Neural cell (in vitro differentiated cells): ENCODE results near the gene PLEKHG5. TPM values are rescaled to one million over a fixed set of nuclear protein-coding genes. Genes with fewer than 3 reads are reported as not detected.
A peak's percentile ranks its signal among the peaks of the same experiment; 100 is the strongest.

Source experiments
- H2AFZ ChIP-seq: fragments of 200-600, 300-800 bp; sonication (generic), shearing (Covaris generic); 2 replicates; pipeline ENCODE4 v1.6.0; 2014; ENCODE audit warnings: low read depth, mild to moderate bottlenecking, antibody characterized with exemption, low read length, moderate library complexity
- H3F3A ChIP-seq: fragments of 200-600 bp; shearing (Covaris generic); 2 replicates; pipeline ENCODE4 v1.6.1; 2016; ENCODE audit warnings: mild to moderate bottlenecking, moderate library complexity, mixed read lengths, antibody characterized with exemption, low read length; ENCODE audit not compliant: insufficient read depth, poor library complexity, severe bottlenecking
- H3K27ac ChIP-seq: fragments of 200-600, 300-800 bp; sonication (generic), shearing (Covaris generic); 2 replicates; pipeline ENCODE4 v1.5.1; 2014; ENCODE audit warnings: mild to moderate bottlenecking, low read length, moderate library complexity
- H3K27me3 ChIP-seq: fragments of 300-800, 200-600 bp; sonication (generic), shearing (Covaris generic); 2 replicates; pipeline ENCODE4 v1.6.0; 2014; ENCODE audit warnings: mild to moderate bottlenecking, low read depth, low read length, moderate library complexity; ENCODE audit not compliant: insufficient read depth
- H3K36me3 ChIP-seq: fragments of 300-800, 200-600 bp; sonication (generic), shearing (Covaris generic); 2 replicates; pipeline ENCODE4 v1.5.1; 2014; ENCODE audit warnings: mild to moderate bottlenecking, antibody characterized with exemption, low read length, moderate library complexity; ENCODE audit not compliant: insufficient read depth
- H3K4me2 ChIP-seq: fragments of 300-800, 200-600 bp; sonication (generic), shearing (Covaris generic); 2 replicates; pipeline ENCODE4 v1.6.0; 2014; ENCODE audit warnings: mild to moderate bottlenecking, low read length
- H3K4me3 ChIP-seq: fragments of 300-800, 200-600 bp; sonication (generic), shearing (Covaris generic); 2 replicates; pipeline ENCODE4 v1.5.1; 2014; ENCODE audit warnings: mild to moderate bottlenecking, low read length, moderate library complexity
- H3K79me2 ChIP-seq: fragments of 200-600 bp; shearing (Covaris generic); replicated peaks from 2 replicates; pipeline ENCODE4 v1.6.0; 2014; ENCODE audit warnings: mild to moderate bottlenecking, low read length, moderate library complexity; ENCODE audit not compliant: insufficient read depth
- H3K9ac ChIP-seq: fragments of 300-800, 200-600 bp; sonication (generic), shearing (Covaris generic); 2 replicates; pipeline ENCODE4 v1.6.1; 2016; ENCODE audit warnings: mild to moderate bottlenecking, low read length, mixed read lengths
- H3K9me2 ChIP-seq: fragments of 200-600 bp; shearing (Covaris generic); 2 replicates; pipeline ENCODE4 v1.6.1; 2016; ENCODE audit warnings: mild to moderate bottlenecking, low read length, mixed read lengths; ENCODE audit not compliant: insufficient read depth
- H3K9me3 ChIP-seq: fragments of 200-600, 300-800 bp; sonication (generic), shearing (Covaris generic); 2 replicates; pipeline ENCODE4 v1.6.1; 2016; ENCODE audit warnings: mild to moderate bottlenecking, mixed run types, low read length, moderate library complexity, mixed read lengths
- H4K20me1 ChIP-seq: fragments of 200-600 bp; shearing (Covaris generic); 2 replicates; pipeline ENCODE4 v1.6.1; 2016; ENCODE audit warnings: mild to moderate bottlenecking, mixed run types; ENCODE audit not compliant: insufficient read depth
- EP300 ChIP-seq: fragments of 450-650 bp; conservative IDR thresholded peaks from 2 replicates; pipeline ENCODE4 v1.6.1; 2014; ENCODE audit warnings: antibody characterized with exemption, mild to moderate bottlenecking, moderate library complexity; ENCODE audit not compliant: poor library complexity, severe bottlenecking
- EZH2 ChIP-seq: fragments of 200-600, 300-800 bp; shearing (Covaris generic), sonication (generic); IDR thresholded peaks from 2 replicates; pipeline ENCODE4 v1.6.1; 2014; ENCODE audit warnings: antibody characterized with exemption, low read length, borderline replicate concordance, mild to moderate bottlenecking; ENCODE audit not compliant: insufficient read depth, poor library complexity, severe bottlenecking
- MXI1 ChIP-seq: fragments of 450-650 bp; conservative IDR thresholded peaks from 2 replicates; pipeline ENCODE4 v1.6.1; 2014; ENCODE audit warnings: antibody characterized with exemption, mild to moderate bottlenecking; ENCODE audit not compliant: poor library complexity, severe bottlenecking
- POLR2AphosphoS5 ChIP-seq: IDR thresholded peaks from 2 replicates; pipeline ENCODE4 v1.6.1; 2012
- RAD21 ChIP-seq: fragments of 450-650 bp; conservative IDR thresholded peaks from 2 replicates; pipeline ENCODE4 v1.6.1; 2014; ENCODE audit warnings: antibody characterized with exemption, mild to moderate bottlenecking, moderate library complexity
- REST ChIP-seq: IDR thresholded peaks from 2 replicates; pipeline ENCODE4 v1.6.1; 2012; ENCODE audit warnings: borderline replicate concordance
- TAF1 ChIP-seq: IDR thresholded peaks from 2 replicates; pipeline ENCODE4 v1.6.1; 2012; ENCODE audit warnings: low read depth
- polyA plus RNA-seq: library from polyadenylated mRNA; depleted of rRNA; stranded (reverse); fragments of >200 nt; gene quantifications from 2 replicates; pipeline ENCODE4 v1.2.3, GENCODE V29; 2014
- TF ChIP-seq, protein P1 (sequence below): fragments of 450-650 bp; IDR thresholded peaks from 2 replicates; pipeline ENCODE4 v1.5.1; 2014; ENCODE audit warnings: antibody characterized with exemption, mild to moderate bottlenecking, moderate library complexity; ENCODE audit not compliant: poor library complexity, severe bottlenecking

The PLEKHG5 gene
- polyA plus RNA-seq, 1 donor from 2014 or later, result 24.0 TPM

DNA sequence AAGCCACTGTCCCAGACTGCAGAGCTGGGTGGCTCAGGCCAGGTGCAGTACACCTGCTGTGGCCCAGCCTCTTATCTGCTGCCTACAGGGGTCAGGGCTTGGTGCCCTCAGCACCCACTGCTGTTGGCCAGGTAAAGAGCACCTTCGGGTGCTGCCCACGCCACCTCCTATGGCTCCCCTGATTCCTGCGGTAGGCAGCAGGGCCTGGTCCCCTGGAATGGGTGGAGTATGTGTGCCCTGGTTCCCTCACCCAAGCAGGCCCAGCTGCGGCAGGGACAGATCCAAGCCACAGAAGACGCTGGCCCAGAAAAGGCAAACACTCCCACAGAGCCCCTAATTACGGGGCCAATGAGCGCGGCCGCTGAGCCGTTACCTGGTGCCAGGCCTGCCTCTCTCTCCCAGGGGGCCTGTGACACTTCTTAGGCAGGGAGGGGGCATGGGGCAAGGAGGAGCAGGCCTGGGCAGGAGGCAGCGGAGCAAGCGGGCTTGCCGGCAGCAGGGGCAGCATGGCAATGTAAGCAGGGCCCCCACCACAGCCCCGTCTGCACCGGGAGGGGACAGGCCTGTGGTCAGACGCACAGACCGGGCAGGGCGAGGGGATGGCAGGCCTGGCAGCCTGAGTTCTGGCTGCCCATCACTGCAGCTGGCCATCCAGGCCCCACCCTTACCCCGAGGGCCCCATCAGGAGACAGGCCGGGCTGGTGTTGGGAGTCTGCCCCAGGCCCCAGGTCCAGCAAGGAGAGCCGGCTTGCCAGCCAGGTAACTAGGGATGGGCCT lies 47.9 kb downstream of the PLEKHG5 start:
- Histone ChIP-seq H3K4me2 (no peak overlapping the region), H3K9me3 (no peaks in the 10 kb centered on the region), H3K9ac (no peak overlapping the region), H4K20me1 (no peaks in the 10 kb centered on the region), H3K27ac (no peak overlapping the region), H3K36me3 (no peaks in the 10 kb centered on the region), H2AFZ (no peak overlapping the region), H3K79me2 (no peaks in the 10 kb centered on the region), H3K9me2 (no peaks in the 10 kb centered on the region), H3F3A (no peaks in the 10 kb centered on the region), H3K4me3 (no peak overlapping the region), H3K27me3 (peaks cover 39% of the 10 kb centered on the region)
- no peak for TF ChIP-seq EZH2
- TF ChIP-seq MXI1, result no peak
- TF ChIP-seq EP300, result no peak

GRCh38 chr1:6441586-6441985 lies 49.9 kb downstream of the PLEKHG5 start:
- Histone ChIP-seq H3F3A (no peaks in the 10 kb centered on the region), H3K27me3 (peaks cover 20% of the 10 kb centered on the region), H3K79me2 (no peaks in the 10 kb centered on the region), H3K27ac (no peak overlapping the region), H3K36me3 (no peaks in the 10 kb centered on the region), H4K20me1 (no peaks in the 10 kb centered on the region), H3K9me3 (no peaks in the 10 kb centered on the region), H3K4me3 (no peak overlapping the region), H3K9ac (no peak overlapping the region), H3K4me2 (no peak overlapping the region), H3K9me2 (no peaks in the 10 kb centered on the region), H2AFZ (no peak overlapping the region)
- no peak for TF ChIP-seq POLR2AphosphoS5
- TF ChIP-seq MXI1, result no peak
- TF ChIP-seq TAF1, result no peak
- TF ChIP-seq, protein P1, sequence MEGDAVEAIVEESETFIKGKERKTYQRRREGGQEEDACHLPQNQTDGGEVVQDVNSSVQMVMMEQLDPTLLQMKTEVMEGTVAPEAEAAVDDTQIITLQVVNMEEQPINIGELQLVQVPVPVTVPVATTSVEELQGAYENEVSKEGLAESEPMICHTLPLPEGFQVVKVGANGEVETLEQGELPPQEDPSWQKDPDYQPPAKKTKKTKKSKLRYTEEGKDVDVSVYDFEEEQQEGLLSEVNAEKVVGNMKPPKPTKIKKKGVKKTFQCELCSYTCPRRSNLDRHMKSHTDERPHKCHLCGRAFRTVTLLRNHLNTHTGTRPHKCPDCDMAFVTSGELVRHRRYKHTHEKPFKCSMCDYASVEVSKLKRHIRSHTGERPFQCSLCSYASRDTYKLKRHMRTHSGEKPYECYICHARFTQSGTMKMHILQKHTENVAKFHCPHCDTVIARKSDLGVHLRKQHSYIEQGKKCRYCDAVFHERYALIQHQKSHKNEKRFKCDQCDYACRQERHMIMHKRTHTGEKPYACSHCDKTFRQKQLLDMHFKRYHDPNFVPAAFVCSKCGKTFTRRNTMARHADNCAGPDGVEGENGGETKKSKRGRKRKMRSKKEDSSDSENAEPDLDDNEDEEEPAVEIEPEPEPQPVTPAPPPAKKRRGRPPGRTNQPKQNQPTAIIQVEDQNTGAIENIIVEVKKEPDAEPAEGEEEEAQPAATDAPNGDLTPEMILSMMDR, result no peak
- TF ChIP-seq RAD21, result no peak
- TF ChIP-seq EP300, result no peak

DNA sequence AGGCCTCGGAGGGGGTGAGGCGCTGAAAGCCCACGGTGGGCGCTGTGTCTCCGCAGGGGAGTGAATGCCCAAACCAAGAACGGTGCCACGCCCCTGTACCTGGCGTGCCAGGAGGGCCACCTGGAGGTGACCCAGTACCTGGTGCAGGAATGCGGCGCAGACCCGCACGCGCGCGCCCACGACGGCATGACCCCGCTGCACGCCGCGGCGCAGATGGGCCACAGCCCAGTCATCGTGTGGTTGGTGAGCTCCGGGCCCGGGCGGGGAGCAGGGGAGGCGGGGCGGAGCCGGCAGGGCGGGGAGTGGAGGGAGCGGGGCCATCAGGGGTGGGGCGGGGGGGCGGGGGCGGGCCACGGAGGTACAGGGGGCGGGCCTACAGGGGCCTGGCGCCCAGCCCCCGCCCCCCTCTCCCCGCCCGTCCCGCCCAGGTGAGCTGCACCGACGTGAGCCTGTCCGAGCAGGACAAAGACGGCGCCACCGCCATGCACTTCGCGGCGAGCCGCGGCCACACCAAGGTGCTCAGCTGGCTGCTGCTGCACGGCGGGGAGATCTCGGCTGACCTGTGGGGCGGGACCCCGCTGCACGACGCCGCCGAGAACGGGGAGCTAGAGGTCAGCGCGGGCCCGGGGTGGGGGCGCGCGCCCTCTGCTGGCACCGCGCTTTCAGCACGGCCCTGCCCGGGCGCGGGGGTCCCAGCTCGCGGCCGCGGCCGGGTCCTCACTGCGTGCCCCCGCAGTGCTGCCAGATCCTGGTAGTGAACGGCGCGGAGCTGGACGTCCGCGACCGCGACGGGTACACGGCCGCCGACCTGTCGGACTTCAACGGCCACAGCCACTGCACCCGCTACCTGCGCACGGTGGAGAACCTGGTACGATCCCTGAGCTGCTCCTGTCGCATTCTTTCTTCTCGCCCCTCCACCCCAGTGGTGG lies 51.0 kb downstream of the PLEKHG5 start:
- no peaks in the 10 kb centered on the region for H3K9me3 ChIP-seq
- TF ChIP-seq REST, result no peak
- no peak for TF ChIP-seq EP300
- TF ChIP-seq EZH2, result no peak
- no peak for TF ChIP-seq MXI1
- TF ChIP-seq RAD21, result no peak
- TF ChIP-seq, protein P1, result peak; percentile 53
- TF ChIP-seq POLR2AphosphoS5, result no peak
- no peaks in the 10 kb centered on the region for H4K20me1 ChIP-seq
- H3K79me2 ChIP-seq, result no peaks in the 10 kb centered on the region
- no peak overlapping the region for H3K9ac ChIP-seq
- H2AFZ ChIP-seq, result no peak overlapping the region
- H3K9me2 ChIP-seq, result no peaks in the 10 kb centered on the region
- no peak overlapping the region for H3K4me3 ChIP-seq
- H3K27ac ChIP-seq, result no peak overlapping the region
- no peak overlapping the region for H3K4me2 ChIP-seq
- H3K27me3 ChIP-seq, result peaks cover 16% of the 10 kb centered on the region
- no peaks in the 10 kb centered on the region for H3F3A ChIP-seq
- no peaks in the 10 kb centered on the region for H3K36me3 ChIP-seq
